ENCODE data around the gene MYO16.
A peak's percentile ranks its signal among the peaks of the same experiment; 100 is the strongest.

The MYO16 gene

DNA sequence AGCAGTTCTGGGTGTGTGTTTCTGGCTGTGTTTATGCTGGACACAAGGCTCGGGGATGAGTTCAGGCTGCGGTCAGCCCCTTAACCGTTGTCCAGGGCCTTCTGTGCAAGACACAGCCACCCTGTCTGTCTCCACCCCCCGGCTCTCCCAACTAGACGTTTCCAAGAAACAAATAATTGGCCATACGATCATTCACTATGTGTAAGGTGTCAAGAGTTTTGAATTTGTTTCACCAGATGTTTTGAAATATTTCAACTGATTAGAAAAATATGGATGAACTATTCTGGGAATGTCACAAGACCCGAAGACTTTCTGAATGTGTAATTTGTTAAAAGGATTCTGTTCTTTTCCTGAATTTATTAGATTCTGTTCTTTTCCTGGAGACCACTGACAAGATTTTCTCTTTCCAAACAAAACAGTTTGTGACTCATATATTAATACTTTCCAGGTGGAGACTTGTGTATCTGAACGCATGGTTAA lies 318.2 kb downstream of the MYO16 start:
- peak; percentile 69 for DNase-seq

DNA sequence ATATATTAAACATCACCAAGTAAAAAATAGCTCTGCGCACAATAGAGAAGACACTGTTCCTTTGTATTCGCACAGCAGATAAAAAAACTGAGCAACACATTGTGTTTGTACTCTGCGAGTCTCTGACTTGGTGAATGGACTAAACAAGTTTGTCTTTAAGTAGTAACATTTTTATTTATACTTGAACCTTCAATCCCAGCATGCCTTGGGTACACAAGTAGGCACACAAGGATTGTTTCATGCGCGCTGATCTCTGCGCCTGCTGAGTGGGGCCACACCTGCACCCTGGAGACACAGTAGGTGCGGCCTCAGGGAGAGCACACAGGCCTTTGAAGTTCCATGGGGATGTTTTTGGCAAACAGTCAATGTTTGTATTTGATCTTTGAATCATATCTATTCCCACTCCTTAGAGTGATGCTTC lies 318.9 kb downstream of the MYO16 start:
- DNase-seq, result no peak

DNA sequence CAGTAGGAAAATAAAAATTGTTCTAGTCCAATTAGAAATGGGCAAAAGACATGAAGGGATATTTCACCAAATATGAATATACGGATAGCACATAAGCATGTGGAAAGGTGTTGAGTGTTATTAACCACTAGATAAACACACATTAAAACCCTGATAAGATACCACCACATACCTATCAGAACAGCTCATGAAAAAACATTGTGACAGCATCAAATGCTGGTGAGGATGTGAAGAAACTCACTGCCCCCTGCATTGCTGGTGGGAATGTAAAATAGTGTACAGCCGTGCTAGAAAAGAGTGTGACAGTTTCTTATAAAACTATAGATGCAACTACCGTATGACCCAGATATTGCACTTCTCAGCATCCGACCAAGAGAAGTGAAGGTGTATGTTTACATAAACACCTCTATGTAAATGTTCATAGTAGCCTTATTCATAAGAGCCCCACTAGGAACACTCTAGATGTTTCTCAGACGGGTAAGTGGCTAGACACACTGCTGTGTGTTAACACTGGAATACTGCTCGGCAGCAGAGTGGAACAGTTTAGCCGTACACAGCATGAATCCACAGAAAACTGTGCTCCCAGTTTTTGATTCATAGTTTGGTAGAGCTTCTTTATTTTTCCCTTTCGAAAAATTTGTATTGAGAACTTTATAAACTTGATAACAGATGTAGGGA lies 321.1 kb downstream of the MYO16 start:
- DNase-seq, result peak; percentile 35

DNA sequence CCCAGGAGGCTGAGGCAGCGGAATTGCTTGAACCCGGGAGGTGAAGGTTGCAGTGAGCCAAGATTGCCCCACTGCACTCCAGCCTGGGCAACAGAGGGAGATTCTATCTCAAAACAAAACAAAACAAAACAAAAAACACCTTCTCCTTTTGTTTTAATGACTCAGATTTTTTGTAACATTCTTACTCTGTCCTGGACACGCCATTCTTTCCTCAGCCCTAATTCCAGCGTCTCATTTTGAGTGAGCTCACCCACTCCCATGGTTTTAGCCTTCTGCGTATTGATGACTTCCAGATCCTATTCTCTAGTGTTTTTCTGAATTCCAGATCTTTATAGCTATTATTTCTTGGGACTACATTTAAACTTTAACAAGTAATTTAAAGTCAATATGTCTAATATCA lies 326.3 kb downstream of the MYO16 start:
- DNase-seq, result no peak

DNA sequence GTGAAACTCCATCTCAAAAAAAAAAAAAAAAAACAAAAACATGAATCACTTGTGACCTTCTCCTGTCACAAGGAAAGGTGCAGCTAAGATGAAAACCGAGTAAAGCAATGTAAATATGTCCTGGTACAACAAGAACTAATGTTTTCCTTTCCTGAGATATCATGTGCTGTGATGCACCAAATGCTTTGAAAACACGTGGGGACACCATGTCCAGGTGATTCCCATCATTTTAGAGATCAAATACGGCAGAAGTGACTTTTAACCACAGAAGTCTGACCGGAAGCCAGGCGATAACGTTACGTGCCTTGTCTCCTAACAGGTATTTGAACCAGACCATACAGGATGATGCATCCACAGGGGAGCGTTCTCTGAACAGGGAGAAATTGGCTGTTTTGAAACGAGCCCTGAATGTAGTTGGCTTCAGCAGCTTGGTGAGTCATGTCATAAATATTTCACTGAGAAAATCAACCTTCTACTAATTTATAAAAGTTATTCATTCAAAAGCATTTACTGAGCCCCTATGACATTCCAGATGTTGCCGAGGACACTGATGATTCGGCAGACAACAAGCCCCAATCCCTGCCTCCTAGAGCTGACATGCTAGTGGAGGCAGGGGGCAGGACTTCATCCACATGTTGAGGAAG lies 328.1 kb downstream of the MYO16 start:
- DNase-seq, result peak; percentile 91

DNA sequence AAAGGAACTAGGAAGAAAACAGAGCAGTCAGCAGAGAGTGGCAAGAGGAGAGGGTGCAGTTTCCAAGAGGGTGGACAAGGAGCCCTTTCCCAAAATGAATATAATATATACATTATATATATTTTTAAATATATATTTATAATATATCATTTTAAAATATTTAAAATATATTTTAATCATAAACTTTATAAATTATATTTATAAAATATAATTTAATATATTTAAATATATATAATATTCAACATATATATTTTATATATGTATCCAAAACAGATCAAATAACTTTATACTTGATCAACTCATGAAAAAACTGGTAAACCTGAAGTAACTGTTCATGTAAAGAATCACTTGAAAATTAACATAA lies 328.6 kb downstream of the MYO16 start:
- DNase-seq, result no peak

DNA sequence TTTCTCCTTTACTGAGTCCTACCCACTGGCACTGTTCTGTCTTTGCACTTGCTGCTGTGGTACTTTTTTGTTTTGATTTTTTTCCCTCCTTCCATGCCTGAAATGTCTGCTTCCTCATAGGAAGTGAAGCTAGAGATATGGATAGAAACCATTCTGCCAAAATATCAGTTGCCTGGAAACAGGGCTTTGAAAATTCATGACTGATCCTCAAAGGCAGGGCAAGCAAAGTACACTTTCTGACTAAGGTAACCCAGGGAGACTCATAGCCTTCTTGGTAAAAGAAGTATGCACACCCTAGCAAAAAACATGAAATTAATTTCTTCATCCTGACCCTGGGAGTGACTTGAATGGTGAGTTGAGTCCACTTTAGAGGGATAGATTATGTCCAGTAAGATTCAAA lies 329.8 kb downstream of the MYO16 start:
- DNase-seq, result peak; percentile 21

DNA sequence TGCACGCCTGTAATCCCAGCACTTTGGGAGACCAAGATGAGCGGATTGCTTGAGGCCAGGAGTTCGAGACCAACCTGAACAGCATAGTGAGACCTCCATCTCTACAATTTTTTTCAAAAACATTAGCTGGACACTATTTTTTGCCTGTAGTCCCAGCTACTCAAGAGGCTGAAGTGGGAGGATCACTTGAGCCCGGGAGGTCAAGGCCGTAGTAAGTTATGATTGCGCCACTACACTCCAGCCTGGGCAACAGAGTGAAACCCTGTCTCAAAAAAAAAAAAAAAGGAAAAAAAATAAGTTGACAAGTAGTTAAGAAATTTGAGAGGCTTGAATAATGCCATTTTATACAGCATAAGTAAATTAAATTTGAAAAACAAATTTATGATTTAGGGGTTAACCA lies 330.6 kb downstream of the MYO16 start:
- DNase-seq, result no peak

DNA sequence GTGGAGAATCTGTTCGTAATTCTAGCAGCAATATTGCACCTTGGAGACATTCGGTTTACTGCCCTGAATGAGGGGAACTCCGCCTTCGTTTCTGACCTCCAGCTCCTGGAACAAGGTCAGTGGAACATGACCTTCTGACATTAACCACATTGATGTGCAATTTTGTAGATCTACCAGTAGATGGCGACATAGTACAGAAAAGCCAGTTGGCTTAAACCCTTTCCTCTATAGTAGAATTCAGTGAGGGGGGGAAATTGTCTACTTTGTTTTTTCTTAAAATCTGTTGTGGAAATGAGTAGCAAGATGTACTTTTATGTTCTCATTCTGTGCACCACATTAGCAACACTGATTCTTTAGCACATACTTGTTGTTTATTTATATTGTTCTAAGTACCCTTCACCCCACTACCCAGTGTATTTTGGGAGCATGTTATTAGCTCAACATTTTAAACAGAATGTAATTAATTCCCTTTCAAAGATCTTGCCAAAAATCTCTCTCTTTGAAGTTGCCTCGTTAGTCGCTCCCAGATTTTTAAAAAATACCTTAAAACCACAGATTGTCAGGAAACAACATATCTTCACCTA lies 332.2 kb downstream of the MYO16 start:
- DNase-seq, result peak; percentile 55

DNA sequence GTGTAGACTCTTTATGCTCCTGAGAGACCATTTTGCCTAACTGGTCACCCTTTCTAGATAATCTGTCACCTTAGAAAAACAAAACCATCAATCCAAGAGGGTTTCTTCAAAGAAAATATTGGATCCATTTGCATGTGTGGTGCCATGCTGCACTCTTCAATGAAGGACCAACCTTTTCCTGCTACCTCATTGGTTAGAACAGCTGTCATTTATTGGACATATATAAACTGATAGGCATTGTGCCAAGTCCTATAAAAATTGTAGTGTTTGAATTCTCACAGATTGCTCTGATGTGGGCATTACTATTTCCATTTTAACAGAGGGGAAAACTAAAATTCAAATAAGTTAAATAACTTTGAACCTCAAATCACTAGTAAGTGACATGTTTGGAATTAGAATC lies 333.2 kb downstream of the MYO16 start:
- peak; percentile 35 for DNase-seq

DNA sequence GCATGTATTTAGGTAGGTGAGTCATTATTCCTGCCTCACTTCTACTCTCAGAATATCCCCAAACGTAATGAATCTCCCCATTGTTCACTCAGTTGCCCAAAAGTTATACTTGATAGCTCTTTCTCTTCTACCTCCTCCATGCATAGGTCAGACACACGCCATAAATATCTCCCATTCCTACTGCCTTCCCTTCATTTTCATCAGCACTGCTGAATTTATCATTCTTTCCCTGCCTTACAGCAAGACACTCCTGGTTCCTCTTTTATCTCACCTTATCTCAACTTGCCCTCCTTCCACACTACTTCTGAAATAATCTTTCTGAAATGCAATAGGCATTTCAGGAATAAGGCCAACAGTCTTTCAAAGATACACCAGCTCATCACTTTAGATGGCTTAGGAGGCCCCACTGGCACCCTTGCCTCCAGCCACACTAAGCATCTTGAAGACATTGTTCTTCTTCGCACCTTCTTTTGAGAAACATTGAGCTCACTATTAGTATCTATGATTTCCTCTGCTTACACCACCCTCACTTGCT lies 333.9 kb downstream of the MYO16 start:
- no peak for DNase-seq

DNA sequence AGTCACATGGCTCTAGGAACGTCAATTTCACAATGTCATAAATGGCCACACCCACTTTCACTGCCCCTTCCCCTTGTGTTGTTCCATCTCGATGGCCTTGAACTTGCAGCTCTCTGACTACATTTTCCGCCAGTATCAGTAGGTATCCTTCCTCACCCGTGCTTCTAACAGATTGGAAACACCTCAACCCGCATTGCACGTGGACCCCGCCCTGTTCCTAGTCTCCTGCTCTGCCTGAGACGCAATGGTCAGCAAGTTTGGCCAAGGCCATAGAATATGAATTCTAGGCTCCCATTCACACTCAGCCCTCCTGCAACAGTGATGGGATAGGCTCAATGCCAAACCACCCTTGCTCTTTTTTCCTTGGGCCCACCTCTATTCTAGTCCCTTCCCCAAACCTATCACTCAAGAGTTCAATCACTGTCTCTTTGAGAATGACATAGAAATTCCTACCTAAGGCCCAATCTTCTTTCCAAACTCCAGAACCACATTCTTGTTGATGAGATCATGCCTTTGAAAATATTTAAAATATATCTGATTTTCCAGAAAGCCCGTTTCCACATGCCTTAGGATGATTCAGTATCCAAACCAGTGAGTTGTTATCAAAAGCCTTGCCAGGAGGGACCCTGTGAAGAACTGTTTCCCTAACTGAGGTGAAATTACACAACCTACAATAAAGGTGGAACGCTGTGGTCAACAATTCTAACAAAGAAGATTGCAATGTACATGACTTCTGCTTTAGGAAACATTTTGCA lies 334.6 kb downstream of the MYO16 start:
- peak; percentile 80 for DNase-seq

DNA sequence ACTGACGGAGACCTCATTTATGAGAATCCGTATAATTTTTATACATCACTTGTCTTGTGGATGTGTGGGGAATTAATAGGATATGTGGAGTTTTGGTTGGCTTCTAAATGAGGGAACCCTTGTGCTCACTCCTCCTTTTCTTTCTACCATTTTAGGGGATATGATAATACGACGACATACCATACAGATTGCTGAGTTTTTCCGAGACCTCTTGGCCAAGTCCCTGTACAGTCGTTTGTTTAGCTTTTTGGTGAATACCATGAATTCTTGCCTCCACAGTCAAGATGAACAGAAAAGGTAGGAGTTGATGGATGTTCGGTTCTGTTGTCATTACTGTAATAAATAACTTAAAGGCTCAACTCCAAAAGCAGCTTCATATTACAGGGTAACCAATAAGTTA lies 335.2 kb downstream of the MYO16 start:
- DNase-seq, result peak; percentile 62

DNA sequence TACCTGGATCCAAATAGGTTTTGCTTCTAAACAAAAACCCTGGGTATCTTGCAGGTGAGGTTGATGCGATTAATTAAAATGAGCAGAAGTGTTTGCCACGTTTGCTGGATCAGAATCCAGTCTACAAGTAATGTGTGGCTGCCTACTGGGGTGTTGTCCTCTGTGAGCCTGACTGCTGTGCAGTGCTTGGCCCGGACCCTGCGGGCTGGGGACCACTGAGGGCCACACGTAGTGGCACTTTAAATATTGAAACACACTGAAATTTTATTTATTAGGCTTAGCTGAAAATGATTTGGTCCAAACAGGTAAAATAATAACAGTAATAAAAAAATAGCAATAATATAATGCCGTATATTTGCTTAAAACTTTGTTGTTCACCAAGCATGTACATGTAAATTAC lies 338.0 kb downstream of the MYO16 start:
- no peak for DNase-seq

DNA sequence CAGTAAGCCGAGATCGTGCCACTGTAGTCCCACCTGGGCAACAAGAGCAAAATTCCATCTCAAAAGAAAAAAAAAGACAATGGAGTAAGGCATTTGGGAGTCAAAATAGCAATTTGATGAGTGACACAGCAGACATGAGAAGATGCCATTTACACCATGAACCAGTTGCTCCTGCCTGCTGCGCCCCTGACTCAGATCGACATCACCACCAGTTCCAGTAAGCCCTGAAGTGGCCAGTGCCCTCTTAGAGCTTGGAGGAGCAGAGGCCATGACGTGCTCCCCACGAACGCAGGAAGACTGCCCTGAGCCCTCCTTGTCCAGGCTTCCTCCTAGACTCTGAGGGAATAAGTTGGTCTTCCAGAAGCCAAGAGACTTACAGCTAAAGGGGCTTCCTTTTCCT lies 339.2 kb downstream of the MYO16 start:
- peak; percentile 16 for DNase-seq

DNA sequence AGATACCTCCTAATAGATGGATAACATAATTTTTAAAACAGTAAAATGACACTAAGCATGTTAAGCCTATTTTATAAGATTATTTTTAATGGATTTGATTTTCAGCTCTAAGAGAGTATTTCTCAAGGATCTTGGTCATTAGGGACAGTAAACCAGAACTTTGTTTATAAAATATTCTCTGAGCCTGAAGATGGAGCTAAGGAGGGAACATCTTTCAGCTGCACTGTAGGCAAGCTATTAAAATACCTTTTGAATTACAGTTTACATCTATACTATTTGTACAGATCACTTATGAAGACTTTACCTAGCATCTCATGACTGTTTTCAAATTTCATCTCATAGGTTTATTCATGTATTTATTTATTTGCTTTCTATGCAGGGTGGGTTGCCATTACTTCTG lies 345.3 kb downstream of the MYO16 start:
- DNase-seq, result no peak

DNA sequence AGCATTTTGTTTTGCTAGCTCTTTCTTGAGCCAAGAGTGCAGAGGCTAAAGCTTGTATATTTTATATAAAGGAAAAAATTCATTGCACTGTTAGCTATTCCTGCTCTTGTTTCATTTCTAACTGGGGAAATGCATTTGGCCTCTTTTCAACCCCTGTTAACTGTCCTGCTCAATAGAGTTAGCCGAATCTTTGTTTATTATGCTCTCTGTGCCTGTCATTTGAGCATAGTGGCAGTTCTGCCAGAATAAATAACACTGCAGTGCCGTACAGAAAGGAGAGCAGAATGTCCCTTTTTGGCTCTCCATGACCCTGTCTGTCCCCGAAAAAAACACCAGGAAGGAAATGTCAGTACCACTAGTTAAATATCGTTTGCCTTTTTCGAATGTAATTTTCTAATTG lies 350.8 kb downstream of the MYO16 start:
- no peak for DNase-seq

DNA sequence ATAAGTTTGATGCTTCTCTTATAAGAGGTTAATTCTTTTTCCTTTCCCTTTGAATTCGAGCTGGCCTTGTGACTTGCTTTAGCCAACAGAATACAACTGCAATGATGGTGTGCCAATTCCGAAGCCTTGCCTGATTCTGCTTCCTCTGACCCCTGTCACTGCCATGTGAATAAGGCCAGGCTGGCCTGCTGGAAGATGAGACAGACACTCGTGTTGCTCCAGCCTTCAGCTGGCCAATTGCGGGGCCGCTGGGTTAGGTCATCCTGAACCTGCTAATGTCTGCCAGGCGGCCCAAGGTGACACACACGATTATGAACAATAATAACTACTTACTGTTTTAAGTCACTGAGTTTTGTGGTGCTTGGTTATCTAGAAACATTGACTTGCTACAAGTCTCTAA lies 352.0 kb downstream of the MYO16 start:
- DNase-seq, result no peak

DNA sequence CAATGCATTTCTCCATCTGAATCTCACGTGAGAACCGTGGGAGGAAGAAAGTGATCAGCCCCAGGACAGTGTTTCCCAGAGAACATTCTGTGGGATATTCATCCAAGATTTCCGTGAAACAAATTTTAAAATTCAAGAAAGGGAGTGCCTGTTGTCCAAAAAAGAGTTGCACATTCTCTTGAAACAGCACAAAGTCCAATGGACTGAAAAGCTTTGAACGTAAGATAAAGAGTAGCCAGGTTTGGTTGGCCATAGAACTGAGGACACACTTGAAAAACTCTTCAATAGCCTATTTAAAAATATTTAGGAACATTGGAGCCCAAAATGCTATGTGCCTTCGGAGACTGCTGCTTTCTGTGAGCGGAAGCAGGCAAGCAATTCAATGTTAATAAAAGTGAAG lies 353.9 kb downstream of the MYO16 start:
- no peak for DNase-seq

DNA sequence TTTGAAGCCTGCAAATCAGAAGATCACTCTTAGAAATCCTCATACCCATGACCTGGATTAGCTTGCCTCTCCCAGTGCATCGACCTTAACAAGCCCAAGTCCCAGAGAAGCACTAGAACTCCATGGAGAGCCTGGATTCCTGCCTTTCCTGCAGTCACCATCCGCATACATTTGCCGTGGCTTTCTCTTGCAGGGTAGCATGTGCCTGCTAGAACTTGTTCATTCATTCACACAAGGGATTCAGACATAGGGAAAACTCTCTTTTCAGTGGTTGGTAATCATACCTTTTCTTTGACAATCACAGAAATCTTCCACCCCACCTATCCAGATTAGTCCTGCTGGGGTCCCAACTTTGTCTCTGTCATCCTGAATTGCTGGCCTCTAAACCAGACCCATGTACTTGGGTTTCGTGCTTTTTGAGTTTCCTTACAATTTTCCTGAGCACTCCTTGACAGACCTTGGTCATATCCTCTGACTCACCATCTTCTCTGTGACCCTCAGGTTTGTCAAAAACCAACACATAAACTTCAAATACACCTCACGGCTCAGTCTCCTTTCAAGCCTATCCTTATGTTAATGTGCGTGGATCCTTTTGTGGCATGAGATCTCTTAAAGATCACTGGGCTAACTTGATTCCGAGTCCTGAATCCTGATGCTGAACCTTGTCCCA lies 355.0 kb downstream of the MYO16 start:
- DNase-seq, result no peak

DNA sequence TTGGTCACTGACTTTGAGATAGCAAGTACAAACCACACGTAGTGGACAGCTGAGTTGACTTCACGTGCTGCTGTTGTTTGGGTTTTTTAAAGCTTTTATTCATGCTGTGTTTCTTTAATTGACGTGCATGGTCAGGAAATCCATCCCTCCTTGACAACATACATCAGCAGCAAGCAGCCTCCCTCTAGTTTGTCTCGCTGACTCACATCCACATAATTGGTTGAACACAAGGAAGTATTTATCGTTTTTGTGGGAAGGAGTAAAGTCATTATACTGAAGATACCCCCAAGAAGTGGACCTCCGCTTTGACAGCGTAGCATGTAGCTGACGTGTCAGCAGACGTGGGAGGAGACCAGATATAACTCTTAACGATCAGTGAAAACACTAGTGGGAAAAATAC lies 355.8 kb downstream of the MYO16 start:
- DNase-seq, result peak; percentile 27

DNA sequence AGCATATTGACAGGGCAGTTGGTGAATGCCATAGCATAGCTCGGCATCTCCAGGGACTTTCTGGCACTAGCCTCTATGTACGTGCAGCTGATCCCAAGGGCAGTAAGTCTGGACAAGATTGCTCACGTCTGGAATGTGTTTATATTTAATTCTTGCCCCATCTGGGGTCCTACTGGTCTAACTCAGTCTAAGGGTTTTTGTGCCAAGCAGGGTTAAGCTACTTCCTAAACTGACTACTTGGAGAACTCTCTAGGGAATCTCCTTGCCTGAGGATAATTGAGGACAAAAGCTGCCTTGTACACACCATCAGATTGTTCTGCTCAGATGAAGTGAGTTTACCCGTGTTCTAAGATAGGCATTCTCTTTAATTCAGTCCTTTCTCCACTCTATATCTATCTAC lies 358.1 kb downstream of the MYO16 start:
- peak; percentile 58 for DNase-seq

DNA sequence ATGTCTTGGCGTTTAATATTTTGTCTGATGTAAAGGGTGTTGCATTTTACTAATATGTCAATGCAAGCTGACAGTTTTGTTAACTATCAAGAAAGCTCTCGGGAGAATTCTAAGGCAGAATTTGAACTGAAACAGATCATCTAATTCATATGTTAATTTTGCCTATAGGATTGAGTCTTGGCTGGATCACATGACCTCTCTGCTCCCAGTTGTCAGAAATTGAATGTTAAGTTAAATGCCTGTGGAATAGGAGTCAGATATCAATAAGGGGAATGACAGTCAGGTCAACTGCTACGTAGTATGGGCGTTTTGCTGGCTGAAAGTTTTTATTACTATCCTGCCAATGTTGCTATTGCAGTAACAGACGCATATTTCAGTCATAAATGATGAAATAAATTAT lies 358.5 kb downstream of the MYO16 start:
- DNase-seq, result no peak
